ENCODE data around the gene CCDC179.

- TF ChIP-seq REST (IDR thresholded peaks at IDR 0.05; ENCODE audit: low read depth) (no peak), TAF1 (IDR thresholded peaks at IDR 0.05; ENCODE audit: low read depth) (no peak)
These were observed 15.7 kb upstream of the CCDC179 start for GRCh38 chr11:22875869-22876473.

All from Ishikawa (cell line).